Natural killer cell (primary cell): Measurements from ENCODE around the gene ARHGAP6. TPM values are rescaled to one million over a fixed set of nuclear protein-coding genes. Genes with fewer than 3 reads are reported as not detected.

Source experiments
- ATAC-seq, 3 donors: fragments of 150-1000 bp in 2 of 3; fragments of 200-7000 bp in 1 of 3; cut with Tn5 transposase; 1 replicate in 1 of 3; 2 replicates in 2 of 3; pipeline ENCODE4 v1.10.0; 2021; ENCODE audit warnings: mild to moderate bottlenecking in 2 of 3, moderate library complexity in 2 of 3
- DNase-seq, 2 donors: peaks; one replicate each; pipeline versions ENCODE4 v3.0.0 to v3.0.0-alpha.2; 2013 to 2021; ENCODE audit warnings: mixed read lengths in 1 of 2
- H3K27ac ChIP-seq: one replicate; pipeline ENCODE4 v1.5.1; 2013; ENCODE audit warnings: mild to moderate bottlenecking, low read length
- H3K27me3 ChIP-seq: one replicate; pipeline ENCODE4 v1.6.1; 2013; ENCODE audit warnings: low read length; ENCODE audit not compliant: control insufficient read depth, insufficient read depth
- H3K36me3 ChIP-seq: one replicate; pipeline ENCODE4 v1.6.1; 2013; ENCODE audit warnings: low read length; ENCODE audit not compliant: control insufficient read depth, insufficient read depth
- H3K4me1 ChIP-seq: one replicate; pipeline ENCODE4 v1.6.1; 2013; ENCODE audit warnings: low read length; ENCODE audit not compliant: control insufficient read depth, insufficient read depth
- H3K4me3 ChIP-seq: one replicate; pipeline ENCODE4 v1.5.1; 2013; ENCODE audit warnings: low read length
- H3K9me3 ChIP-seq: one replicate; pipeline ENCODE4 v1.6.1; 2013; ENCODE audit warnings: low read length; ENCODE audit not compliant: control insufficient read depth, insufficient read depth
- H3K27ac Mint-ChIP-seq, 2 donors: one replicate each; pipeline ENCODE4 v1.8.0; 2022; ENCODE audit warnings: mild to moderate bottlenecking in 2 of 2, mixed read lengths in 2 of 2, moderate library complexity in 1 of 2
- H3K27me3 Mint-ChIP-seq, 2 donors: one replicate each; pipeline ENCODE4 v1.8.0; 2022; ENCODE audit warnings: low read depth in 2 of 2, mixed read lengths in 2 of 2
- H3K36me3 Mint-ChIP-seq: one replicate; pipeline ENCODE4 v1.8.0; 2022; ENCODE audit warnings: mixed read lengths
- H3K4me1 Mint-ChIP-seq, 2 donors: one replicate each; pipeline ENCODE4 v1.8.0; 2022; ENCODE audit warnings: mixed read lengths in 2 of 2
- H3K4me3 Mint-ChIP-seq: one replicate; pipeline ENCODE4 v1.8.0; 2022; ENCODE audit warnings: mild to moderate bottlenecking, moderate library complexity, mixed read lengths
- H3K9me3 Mint-ChIP-seq, 2 donors: one replicate each; pipeline ENCODE4 v1.8.0; 2022; ENCODE audit warnings: mixed read lengths in 2 of 2
- CTCF ChIP-seq: fragments of 200-600 bp; IDR thresholded peaks from one replicate; pipeline ENCODE4 v1.8.0; 2022; ENCODE audit warnings: antibody characterized with exemption
- WGBS: methylation state at CpG from one replicate; pipeline ENCODE4 v1.1.7; 2013; ENCODE audit warnings: missing lambda C conversion rate; ENCODE audit not compliant: insufficient coverage; 5-methylcytosine and 5-hydroxymethylcytosine counted together
- intact Hi-C: fragments of 100-400 bp; cut with micrococcal nuclease; formaldehyde crosslinking; loops from one replicate; pipeline ENCODE4 v1.14.2; 2022
- total RNA-seq, 4 donors: library from RNA; stranded (reverse); fragments of 120-200 nt in 1 of 4; gene quantifications; one replicate each; pipeline versions ENCODE4 v1.2.3 to v1.2.4, GENCODE V29; 2013 to 2022

Gene ARHGAP6
- total RNA-seq, 3 donors from 2014 or later (not counting 1 experiment from before 2014, with no cell fraction given) = 0.32 to 1.9 (median 1.8) TPM

- Histone ChIP-seq H3K27me3 (no peaks in the 10 kb centered on the region), H3K9me3 (no peaks in the 10 kb centered on the region), H3K27ac (no peak overlapping the region), H3K4me1 (no peaks in the 10 kb centered on the region), H3K4me3 (no peak overlapping the region), H3K36me3 (no peaks in the 10 kb centered on the region)
- Mint-ChIP-seq H3K4me1 (no peaks in the 10 kb centered on the region), H3K36me3 (no peaks in the 10 kb centered on the region), H3K27me3 (peaks cover 0 to 2% of the 10 kb centered on the region in 2 donors), H3K27ac (no peak overlapping the region), H3K9me3 (peaks cover 0 to 2% of the 10 kb centered on the region in 2 donors), H3K4me3 (no peak overlapping the region)
- intact Hi-C loops = no loop called here
- 61% methylated on average over 4 of the region's 5 CpGs for WGBS
- no peak for DNase-seq
- no peak for ATAC-seq
- no peak for TF ChIP-seq CTCF
These were observed 204.3 kb downstream of the ARHGAP6 start for GRCh38 chrX:11461201-11462001.

GRCh38 chrX:11460347-11460746 lies 205.4 kb downstream of the ARHGAP6 start:
- H3K9me3 ChIP-seq = no peaks in the 10 kb centered on the region
- no peak overlapping the region for H3K4me3 ChIP-seq
- ATAC-seq (no peak), DNase-seq (no peak)
- H3K4me1 ChIP-seq = no peaks in the 10 kb centered on the region
- Mint-ChIP-seq H3K9me3 (no peaks in the 10 kb centered on the region), H3K27ac (no peak overlapping the region), H3K27me3 (no peaks in the 10 kb centered on the region), H3K36me3 (no peaks in the 10 kb centered on the region), H3K4me1 (no peaks in the 10 kb centered on the region), H3K4me3 (no peak overlapping the region)
- no peaks in the 10 kb centered on the region for H3K27me3 ChIP-seq
- H3K27ac ChIP-seq = no peak overlapping the region
- WGBS = 81% methylated on average over 2 of the region's 2 CpGs
- no peaks in the 10 kb centered on the region for H3K36me3 ChIP-seq
- intact Hi-C loops = no loop called here
- TF ChIP-seq CTCF = no peak

GRCh38 chrX:11458170-11458569 lies 207.6 kb downstream of the ARHGAP6 start:
- no peaks in the 10 kb centered on the region for H3K27me3 ChIP-seq
- Mint-ChIP-seq H3K4me3 (no peak overlapping the region), H3K27ac (no peak overlapping the region), H3K27me3 (no peaks in the 10 kb centered on the region), H3K9me3 (no peaks in the 10 kb centered on the region), H3K4me1 (no peaks in the 10 kb centered on the region), H3K36me3 (no peaks in the 10 kb centered on the region)
- no peak overlapping the region for H3K4me3 ChIP-seq
- H3K9me3 ChIP-seq = no peaks in the 10 kb centered on the region
- H3K27ac ChIP-seq = no peak overlapping the region
- DNase-seq = no peak
- no peak for ATAC-seq
- TF ChIP-seq CTCF = no peak
- WGBS = 80% methylated on average over 2 of the region's 3 CpGs
- H3K36me3 ChIP-seq = no peaks in the 10 kb centered on the region
- no peaks in the 10 kb centered on the region for H3K4me1 ChIP-seq
- intact Hi-C loops = no loop called here

DNA sequence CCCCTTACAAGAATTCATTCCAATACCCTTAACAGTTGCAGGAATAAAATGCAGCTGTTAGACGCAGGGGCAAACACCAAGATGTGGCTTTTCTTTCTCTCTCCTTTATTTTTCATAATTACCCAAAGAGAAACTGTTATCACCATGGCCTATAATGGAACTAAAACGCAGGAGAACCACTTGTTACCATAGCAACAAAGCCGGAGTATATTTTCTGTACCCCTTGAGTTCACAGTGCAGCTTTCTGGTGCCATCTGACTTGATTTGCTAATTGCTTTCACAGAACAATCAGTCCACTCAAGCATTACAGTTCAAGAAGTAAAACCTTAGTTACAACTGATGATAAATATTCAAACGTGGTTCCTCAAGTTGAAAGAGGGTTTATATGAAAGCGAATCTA lies 214.6 kb downstream of the ARHGAP6 start:
- intact Hi-C loops = no loop called here
- no peak for ATAC-seq
- Histone ChIP-seq H3K4me1 (no peaks in the 10 kb centered on the region), H3K36me3 (no peaks in the 10 kb centered on the region), H3K27me3 (no peaks in the 10 kb centered on the region), H3K27ac (no peak overlapping the region), H3K4me3 (no peak overlapping the region), H3K9me3 (no peaks in the 10 kb centered on the region)
- Mint-ChIP-seq H3K9me3 (no peaks in the 10 kb centered on the region), H3K4me3 (no peak overlapping the region), H3K27ac (no peak overlapping the region), H3K27me3 (peaks cover 0 to 7% of the 10 kb centered on the region in 2 donors), H3K36me3 (no peaks in the 10 kb centered on the region), H3K4me1 (no peaks in the 10 kb centered on the region)
- no peak for DNase-seq
- no peak for TF ChIP-seq CTCF
- 88% methylated on average over 4 of the region's 5 CpGs for WGBS
